ENCODE results near the gene CSRP2. TPM values are rescaled to one million over a fixed set of nuclear protein-coding genes. Genes with fewer than 3 reads are reported as not detected.

Gene CSRP2
- total and polyA plus RNA-seq, 2 of the 8 experiments (the other 6 are each of a cell fraction or from before 2014, with no cell fraction given), result 149 to 227 TPM

DNA sequence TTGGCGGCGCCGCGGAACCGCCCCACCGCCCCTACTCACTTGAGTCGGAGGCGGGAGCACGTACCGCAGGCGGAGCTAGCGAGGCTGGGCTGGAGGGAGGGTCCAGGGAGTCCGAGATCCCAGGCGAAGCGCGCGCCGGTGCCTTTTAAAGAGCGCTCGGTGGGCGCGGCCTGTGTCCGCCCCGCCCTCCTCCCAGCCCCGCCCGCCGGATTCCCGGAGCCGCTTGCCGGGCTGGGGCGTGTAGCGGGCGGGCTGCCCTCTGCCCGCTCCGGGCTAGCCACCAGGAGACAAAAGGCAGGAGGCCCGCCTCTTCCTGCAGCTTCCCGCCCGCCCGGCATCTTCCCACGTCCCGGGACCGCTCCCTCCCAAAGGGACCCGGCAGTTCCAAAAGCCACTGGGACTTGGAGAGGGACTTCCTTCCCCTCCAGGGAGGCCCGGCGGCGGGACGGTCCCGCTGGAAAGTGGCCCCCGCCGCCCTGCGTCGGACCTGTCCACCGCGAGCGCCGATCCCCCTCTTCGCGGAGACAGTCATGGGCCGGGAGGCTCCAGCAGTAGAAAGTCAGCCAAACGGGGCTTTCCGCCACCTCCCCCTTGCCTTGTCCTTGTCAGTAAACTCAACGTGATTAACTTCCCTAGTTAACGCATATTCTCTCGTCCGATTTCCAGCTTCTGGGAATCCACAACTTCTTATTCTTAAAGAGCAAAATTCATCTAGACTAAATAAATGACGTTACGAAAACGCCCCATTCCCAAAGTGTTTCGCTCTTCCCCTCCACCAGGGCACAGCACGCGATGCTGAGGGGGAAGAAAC, at the start of gene CSRP2 (continued):
- TF ChIP-seq TAF7 (optimal IDR thresholded peaks at IDR 0.05; ENCODE audit: borderline replicate concordance, low read depth, low read length) (peak; percentile 44), ASH2L (IDR thresholded peaks at IDR 0.05; ENCODE audit: low read length) (peak; percentile 85), RAD21 (IDR thresholded peaks at IDR 0.05 in 1 of 2, conservative IDR thresholded peaks at IDR 0.05 in 1 of 2; ENCODE audit: low read depth in 2 of 2, low read length in 2 of 2) (no peak; a peak in 1 of 4 replicates), RBBP5 (IDR thresholded peaks at IDR 0.05; ENCODE audit: borderline replicate concordance, low read depth, low read length) (peak; percentile 52; the same call in 1 of the 2 replicates), SIN3A (conservative IDR thresholded peaks at IDR 0.05 in 1 of 2, IDR thresholded peaks at IDR 0.05 in 1 of 2; ENCODE audit: low read depth in 1 of 2, low read length in 2 of 2) (no peak; a peak in 2 of 4 replicates), EP300 (IDR thresholded peaks at IDR 0.05; ENCODE audit: borderline replicate concordance in 1 of 2, low read depth in 2 of 2, low read length in 2 of 2) (no peak), EZH2 (IDR thresholded peaks at IDR 0.05; ENCODE audit: low read depth, low read length, severe bottlenecking) (no peak), KDM1A (IDR thresholded peaks at IDR 0.05; ENCODE audit: borderline replicate concordance, low read length) (no peak), CHD1 (IDR thresholded peaks at IDR 0.05; ENCODE audit: low read depth, low read length) (no peak), KDM4A (IDR thresholded peaks at IDR 0.05; ENCODE audit: low read depth, low read length, severe bottlenecking) (peak; percentile 34), FOSL1 (IDR thresholded peaks at IDR 0.05; ENCODE audit: insufficient read depth, low read depth, low read length) (no peak), SAP30 (IDR thresholded peaks at IDR 0.05; ENCODE audit: insufficient read depth, insufficient replicate concordance, low read length) (no peak), POLR2A (IDR thresholded peaks at IDR 0.05; ENCODE audit: control extremely low read depth in 1 of 2, low read depth in 2 of 2, low read length in 2 of 2) (peak; percentile 96 to 97), SRF (IDR thresholded peaks at IDR 0.05; ENCODE audit: low read depth, low read length) (no peak), YY1 (IDR thresholded peaks at IDR 0.05; ENCODE audit: low read depth, low read length) (peak; percentile 3; the same call in 1 of the 2 replicates), SP1 (IDR thresholded peaks at IDR 0.05; ENCODE audit: low read depth, low read length) (no peak), BCL11A (IDR thresholded peaks at IDR 0.05; ENCODE audit: low read depth in 2 of 2, low read length in 2 of 2) (no peak)
- TF ChIP-seq, protein P1, sequence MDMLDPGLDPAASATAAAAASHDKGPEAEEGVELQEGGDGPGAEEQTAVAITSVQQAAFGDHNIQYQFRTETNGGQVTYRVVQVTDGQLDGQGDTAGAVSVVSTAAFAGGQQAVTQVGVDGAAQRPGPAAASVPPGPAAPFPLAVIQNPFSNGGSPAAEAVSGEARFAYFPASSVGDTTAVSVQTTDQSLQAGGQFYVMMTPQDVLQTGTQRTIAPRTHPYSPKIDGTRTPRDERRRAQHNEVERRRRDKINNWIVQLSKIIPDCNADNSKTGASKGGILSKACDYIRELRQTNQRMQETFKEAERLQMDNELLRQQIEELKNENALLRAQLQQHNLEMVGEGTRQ (IDR thresholded peaks at IDR 0.05; ENCODE audit: low read length), result no peak
- TF ChIP-seq, protein P2, sequence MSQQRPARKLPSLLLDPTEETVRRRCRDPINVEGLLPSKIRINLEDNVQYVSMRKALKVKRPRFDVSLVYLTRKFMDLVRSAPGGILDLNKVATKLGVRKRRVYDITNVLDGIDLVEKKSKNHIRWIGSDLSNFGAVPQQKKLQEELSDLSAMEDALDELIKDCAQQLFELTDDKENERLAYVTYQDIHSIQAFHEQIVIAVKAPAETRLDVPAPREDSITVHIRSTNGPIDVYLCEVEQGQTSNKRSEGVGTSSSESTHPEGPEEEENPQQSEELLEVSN (IDR thresholded peaks at IDR 0.05), result peak; percentile 58

Measured in H1 (cell line).